GM19238 (cell line): Measurements from ENCODE around the gene HSD17B2.
"Not testable (repeated sequence)": the region's sequence is repeated elsewhere in the genome, so short reads cannot be mapped to it uniquely, and the experiment has no call there.

ENCODE experiments used
- DNase-seq: peaks from one replicate; pipeline ENCODE4 v3.0.0; 2011; ENCODE audit warnings: low spot score; ENCODE audit not compliant: insufficient read length

The HSD17B2 gene

DNA sequence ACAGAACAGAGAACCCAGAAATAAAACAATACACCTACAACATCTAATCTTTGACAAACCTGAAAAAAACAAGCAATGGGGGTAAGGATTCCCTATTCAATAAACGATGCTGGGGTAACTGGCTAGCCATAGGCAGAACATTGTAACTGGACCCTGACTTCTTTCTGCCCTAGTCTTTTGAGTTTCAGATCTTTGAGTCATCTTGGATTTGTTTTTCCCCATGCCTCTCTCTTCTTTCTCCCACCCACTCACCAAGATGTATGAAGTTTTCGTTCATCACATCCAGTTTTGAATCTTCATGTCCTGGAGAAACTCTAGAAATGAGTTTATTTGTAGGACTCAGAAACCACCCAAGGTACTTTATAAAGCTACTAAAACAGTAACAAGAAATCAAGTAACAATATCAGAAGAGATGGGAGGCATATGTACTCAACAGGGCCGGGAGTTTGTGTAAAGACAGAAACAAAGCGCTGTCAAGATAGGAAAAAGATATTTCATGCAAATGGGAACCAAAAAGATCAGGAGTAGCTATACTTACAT lies 39.0 kb downstream of the HSD17B2 start:
- no peak for DNase-seq

DNA sequence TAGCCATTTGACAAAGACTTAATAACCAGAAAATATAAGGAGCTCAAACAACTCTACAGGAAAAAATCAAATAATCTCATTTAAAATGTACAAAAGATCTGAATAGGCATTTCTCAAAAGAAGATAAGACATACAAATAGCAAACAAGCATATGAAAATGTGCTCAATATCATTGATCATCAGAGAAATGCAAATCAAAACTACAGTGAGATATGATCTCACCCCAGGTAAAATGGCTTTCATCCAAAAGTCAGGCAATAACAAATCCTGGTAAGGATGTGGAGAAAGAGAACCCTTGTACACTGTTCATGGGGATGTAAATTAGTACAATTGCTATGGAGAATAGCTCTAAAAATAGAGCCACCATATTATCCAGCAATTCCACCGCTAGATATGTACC lies 43.1 kb downstream of the HSD17B2 start:
- no peak for DNase-seq

DNA sequence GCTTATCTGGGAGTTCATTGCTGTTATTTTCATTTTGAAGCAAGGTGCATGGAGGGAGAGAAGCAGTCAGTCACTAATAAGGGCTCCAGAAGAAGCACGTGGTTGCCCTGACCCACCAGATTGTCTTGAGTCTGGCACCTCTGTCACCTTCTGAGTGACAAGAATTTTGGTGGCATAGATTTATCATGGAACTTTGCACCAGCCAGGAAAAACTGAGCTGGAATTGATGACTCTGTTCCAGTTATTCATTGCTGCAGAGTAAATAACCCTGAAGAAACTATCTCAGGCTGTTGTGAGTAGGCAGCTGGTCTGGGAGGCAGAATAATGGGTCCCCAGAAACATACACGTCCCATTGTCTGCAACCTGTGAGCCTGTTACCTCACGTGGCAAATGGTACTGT lies 44.8 kb downstream of the HSD17B2 start:
- no peak for DNase-seq

DNA sequence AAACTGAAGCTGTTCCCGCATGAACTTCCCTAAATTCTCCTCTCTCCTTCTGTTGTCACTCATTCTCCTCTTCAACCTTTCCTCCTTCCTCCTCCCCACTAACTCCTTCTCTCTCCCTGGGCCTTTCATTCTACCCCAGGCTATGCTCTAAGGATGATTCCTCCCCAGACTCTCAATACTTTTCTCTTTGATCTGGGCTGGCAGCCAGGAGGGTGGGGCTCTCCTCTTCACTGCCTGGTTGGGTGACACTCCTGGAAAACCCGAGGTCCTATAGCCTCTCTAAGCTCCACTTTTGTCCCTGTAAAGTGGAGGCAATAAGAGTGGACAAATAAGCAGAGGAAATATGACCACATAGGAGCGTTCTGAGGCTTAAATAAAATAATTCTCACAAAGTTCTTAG lies 46.2 kb downstream of the HSD17B2 start:
- no peak for DNase-seq

DNA sequence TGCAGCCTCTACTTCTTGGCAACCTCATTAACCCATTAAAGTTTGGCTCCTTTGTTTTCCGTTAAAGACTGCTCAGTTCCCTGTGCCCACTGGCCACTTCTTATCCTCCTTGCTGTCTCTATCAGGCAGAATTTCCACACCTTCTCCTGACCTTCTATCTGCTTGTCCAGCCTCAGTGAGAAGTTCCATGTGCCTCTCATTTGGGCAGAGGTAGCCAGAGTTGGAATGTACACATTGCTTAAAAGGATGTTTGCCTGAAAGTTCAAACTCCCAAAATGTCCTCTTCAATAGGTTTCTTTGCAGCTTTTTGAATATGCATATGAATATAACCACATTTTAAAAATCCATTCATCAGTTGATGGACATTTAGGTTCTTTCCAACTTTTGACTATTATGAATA lies 47.0 kb downstream of the HSD17B2 start:
- no peak for DNase-seq

DNA sequence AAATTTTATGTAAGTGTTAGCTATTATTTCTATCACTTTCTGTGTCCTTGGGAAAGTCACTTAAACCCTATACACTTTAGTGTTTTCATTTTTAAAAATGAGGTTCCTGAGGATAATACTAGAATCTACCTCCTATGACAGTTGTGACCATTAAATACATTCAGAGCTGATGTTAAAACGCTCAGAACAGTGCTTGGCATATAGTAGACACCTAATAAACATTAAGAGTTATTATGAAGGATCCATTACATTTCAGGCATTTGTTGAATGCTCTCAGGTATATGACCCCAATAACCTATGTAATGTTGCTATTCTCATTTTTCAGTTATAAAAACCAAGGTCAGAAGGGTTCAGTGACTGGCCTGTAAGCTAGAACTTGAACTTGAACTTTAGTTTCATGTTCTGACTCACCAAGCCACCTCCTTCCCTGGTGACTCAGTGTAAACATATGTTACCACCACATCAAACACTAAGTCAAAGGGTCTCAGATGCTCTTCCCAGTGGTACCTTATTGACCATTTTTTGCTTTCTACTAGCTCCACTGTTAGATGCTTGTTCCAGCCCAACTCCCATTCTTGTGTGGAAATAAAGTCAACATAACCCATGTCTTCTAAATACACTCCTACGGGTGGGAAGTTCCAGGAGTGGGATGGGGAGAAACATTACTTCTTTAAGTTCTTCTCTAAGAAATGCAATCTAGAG lies 47.6 kb downstream of the HSD17B2 start:
- DNase-seq = no peak

DNA sequence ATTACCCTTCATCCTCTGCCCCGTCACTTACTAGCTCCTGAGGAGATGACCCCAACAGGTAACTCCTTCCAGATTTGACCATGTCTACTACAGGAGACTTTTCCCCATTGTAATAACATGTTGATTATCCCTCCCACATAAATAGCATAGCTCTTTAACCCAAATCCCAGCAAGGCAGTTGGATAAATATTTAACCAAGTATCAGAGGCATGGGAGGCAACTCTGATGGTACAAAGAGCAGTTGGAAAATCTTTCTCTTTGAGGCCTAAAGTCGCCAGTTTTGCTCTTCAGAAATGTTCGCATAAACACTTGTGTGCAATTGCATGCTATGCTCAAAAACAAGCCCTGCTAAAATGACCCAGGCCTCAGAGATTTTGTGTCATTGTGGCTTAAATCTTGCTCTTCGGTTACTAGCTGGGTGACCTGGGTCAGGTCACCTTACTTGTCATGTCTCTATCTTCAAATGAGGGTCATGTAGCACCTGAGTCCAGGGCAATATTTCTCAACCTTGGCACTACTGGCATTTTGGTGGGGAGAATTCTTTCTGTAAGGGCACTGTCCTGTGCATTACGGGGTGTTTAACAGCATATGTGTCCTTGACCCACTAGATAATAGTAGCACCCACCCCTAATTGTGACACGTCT lies 48.8 kb downstream of the HSD17B2 start:
- DNase-seq = no peak

DNA sequence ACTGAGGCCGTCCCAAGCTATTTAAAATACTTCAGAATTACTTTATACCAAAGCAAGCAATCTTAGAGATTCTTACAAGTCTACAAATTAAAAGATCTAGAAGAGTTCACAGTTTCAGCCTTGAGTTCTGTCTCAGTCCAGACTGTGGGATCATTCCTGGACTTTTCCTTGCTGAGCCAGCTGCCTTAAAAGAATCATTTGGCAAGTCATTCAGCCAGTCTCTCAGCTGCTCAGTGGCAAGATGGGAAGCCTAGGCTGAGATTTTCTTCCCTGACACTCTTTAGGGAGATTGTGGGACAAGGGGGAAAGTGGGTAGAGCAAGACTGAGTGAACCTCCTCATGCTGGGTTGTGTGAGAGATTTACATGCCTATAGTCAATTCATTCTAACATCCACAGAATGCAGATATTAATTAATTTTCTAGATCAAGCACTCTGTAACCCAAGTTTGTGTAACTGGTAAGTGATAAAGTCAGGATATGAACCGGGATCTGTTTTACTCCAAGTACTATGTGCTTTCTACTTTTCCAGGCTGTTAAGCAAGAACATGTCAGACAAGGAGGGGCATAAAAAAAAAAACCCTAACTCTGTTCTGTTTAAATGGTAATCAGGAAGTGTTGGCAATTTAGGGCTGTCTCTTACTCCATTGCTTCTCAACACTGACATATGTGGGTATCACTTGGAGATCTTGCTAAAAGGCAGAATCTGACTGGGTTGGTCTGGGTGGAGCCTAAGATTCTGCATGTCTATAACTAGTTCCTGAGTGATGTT lies 50.1 kb downstream of the HSD17B2 start:
- DNase-seq = no peak

DNA sequence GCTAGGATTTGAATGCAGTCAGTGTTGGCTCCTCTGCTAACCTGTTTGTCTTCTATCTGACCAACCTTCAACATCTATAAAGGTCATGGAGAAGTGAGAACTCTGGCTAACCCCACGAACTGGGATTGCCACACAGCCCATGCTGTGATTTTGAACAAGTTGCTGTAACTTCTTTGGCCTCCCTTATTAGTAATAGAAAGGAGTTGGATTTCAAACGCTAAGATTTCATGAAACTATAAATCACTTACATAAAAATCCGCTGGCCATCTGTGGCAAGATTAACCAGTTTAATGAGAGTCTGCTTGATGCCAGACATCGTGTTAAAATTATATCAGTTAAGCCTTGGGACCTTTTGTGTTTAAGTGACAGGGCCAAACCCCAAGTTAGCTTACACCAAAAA lies 53.4 kb downstream of the HSD17B2 start:
- no peak for DNase-seq

DNA sequence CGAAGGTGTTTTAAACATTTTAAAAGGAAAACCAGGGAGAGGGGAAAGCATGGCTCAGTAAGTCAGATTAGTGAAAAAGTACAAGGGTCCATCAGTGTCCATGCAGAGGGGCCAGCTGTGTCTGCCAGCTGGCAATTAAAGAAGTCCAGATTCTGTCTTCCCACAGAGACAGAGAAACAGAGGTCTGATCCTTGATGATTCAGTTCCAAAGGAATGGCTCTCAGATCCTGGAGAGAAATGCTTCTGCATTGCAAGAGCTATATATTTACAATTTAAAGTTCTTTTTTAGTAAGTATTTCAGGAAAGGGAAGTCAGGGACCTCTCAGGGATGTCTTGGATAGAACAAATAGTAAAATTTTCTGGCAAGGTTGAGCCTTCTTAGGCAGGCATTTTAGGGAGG lies 56.2 kb downstream of the HSD17B2 start:
- no peak for DNase-seq

DNA sequence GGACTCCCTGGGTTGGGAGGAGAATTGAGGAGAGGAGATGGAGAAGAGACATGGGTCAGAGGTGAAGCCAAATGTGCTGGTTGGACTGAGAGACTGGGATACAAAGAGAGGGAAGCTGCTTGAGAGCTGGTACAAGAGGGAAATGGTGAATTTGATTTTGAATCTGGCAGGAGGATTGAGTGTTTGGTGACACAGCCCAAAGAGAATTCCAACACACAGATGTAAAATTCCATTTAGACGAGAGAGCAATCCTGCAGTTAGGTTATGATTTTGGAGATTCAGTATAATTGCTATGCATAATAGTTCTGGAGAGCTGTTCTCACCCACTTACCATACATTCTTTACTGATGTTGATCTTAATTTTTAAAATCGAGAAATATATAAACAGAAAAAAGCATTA lies 57.7 kb downstream of the HSD17B2 start:
- DNase-seq = no peak

DNA sequence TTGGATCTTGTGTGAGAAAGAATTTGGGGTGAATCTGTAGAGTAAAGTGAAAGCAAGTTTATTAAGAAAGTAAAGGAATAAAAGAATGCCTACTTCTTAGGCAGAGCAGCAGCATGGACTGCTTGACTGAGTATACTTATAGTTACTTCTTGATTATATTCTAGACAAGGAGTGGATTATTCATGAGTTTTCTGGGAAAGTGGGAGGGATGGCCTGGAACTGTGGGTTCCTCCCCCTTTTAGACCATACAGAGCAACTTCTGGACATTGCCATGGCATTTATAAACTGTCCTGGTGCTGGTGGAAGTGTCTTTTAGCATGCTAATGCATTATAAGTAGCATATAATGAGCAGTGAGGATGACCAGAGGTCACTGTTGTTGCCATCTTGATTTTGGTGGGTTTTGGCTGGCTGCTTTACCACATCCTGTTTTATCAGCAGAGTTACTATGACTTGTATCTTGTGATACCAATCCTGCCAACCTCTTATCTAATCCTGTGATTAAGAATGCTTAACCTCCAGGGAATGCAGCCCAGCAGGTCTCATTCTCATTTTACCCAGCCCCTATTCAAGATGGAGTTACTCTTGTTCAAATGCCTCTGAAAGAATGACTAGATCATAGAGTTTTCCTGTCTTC lies 58.7 kb downstream of the HSD17B2 start:
- no peak for DNase-seq

DNA sequence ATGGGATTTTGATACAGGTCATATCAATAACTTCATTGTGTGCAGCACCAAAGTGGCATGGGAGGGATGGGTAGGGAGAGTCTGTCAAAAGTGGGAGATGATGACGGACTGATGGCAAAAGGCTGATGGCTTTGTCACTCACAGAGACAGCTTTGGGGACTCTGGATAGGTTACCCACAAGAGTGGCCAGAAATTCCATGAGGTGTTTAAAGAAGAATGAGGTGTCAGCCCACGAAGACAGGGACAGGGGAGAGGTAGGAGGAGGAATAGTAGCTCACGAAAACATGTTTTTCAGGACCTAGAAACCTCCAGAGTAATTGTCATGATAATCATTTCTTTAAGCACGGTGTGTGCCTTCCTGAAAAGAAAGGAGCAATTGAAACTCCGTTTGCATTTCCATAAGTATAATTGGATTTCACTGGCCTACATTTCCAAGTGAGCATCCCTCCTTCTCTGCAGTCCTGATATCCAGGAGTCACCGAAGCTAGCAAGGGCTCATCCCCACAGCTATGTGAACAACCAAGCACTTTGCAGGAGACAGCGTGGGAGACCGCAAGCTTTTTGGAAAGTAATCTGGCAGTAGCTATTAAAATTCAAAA lies 60.0 kb downstream of the HSD17B2 start:
- DNase-seq = no peak

DNA sequence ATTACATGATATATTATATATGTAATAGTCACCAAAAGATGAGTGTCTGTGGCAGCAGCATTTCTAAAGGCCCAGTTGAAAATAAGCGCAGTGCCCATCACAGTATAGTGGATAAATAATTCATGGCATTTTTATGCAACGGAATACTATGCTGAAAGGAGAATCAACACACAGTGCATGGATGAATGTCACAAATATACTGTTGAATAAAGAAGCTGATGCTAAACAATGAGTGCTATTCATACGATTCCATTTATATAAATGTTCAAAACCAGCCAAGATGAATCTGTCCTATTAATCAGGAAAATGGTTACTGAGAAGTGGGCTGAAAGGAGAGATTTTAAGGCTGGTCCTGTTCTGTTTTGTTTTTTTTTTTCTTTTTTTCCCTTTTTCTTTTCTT lies 61.6 kb downstream of the HSD17B2 start:
- no peak for DNase-seq

DNA sequence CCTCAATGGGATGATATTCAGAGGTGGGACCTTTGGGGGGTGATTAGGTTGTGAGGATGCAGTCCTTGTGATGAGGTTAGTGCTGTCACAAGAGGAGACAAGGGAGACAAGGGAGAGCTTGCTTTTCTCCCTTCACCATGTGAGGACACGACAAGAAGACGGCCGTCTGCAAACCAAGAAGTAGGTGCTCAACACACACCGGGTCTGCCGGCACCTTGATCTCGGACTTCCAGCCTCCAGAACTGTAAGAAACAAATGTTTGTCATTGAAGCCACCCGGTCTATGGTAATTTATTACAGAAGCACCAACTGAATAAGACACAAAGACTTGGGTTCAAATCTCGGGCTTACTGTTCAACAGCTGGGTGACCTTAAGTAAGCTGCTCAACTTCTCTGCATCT lies 70.1 kb downstream of the HSD17B2 start:
- DNase-seq = no peak

DNA sequence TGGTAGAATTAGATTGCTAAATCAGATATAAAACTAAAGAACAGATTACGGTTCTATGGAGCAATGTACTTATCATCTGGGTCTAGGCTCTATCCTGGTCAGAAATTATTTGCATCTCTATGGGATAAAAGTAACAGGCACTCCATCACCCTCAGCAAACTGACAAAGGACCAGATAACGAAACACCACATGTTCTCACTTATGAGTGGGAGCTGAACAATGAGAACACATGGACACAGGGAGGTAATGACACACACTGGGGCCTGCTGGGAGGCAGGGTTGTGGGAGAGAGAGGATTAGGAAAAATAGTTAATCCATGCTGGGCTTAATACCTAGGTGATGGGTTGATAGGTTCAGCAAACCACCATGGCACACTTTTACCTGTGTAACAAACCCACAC lies 73.0 kb downstream of the HSD17B2 start:
- no peak for DNase-seq

DNA sequence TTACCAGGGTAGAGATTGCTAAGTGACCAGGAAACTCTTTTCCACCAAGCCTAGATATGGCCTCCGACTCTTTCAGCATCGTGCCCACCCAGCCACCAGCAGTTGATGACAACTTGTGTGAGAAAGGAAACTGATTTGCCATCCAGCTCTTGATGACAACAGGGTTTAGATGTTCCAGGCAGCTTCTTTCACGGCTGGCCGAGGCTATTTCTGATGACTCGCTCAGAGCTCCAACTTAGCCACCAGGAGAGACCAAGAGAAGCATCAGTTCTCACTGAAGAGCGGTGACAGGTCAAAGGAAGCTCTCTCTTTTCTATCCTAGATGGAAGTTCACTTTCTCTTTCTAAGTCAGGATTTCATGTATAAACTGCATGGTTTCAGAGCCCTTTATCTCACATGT lies 73.7 kb downstream of the HSD17B2 start:
- DNase-seq = no peak

DNA sequence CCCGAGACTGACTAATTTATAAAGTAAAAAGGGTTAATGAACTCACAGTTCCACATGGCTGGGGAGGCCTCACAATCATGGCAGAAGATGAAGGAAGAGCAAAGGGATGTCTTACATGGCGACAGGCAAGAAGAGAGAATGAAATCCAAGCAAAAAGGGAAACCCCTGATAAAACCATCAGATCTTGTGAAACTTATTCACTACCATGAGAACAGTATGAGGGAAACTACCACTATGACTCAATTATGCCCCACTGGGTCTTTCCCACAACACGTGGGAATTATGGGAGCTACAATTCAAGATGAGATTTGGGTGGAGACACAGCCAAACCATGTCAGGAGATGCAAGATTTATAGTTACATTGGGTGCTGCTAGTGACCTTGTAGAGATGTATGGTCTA lies 74.2 kb downstream of the HSD17B2 start:
- not testable (repeated sequence) for DNase-seq

DNA sequence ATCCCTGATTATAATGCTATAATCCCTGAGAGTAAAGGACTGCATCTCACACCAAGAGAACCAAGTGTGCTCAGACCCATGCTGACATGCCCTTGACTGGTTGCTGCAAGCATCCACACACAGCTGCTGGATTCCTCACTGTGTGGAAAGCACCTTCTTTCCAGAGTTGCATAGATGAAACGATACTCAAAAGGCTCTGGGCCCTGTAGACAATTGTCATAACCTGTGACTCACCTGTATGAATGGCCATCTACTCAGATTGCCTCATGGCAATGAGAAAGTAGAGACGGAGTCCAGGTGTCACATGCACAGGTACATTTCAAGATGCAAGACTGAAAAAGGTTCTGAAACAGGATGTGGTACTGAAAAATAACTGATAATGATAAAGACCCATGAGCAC lies 76.9 kb downstream of the HSD17B2 start:
- no peak for DNase-seq

DNA sequence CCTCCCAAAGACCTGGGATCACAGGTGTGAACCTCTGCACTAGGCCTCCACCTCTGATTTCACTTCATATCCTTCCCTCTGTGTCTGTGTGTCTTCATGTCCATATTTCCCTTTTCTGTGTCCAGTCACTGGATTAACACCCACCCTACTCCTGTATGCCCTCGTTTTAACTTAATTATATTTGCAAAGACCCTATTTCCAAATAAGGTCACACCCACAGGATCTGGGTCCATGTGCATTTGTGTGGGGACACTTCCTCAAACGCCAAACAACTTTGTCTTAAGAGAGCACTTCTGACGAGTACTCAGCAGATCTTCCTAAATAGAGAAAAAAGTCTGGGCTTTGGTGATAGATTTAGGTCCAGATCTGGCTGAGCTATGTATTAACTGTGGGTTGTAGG lies 78.7 kb downstream of the HSD17B2 start:
- DNase-seq = no peak

DNA sequence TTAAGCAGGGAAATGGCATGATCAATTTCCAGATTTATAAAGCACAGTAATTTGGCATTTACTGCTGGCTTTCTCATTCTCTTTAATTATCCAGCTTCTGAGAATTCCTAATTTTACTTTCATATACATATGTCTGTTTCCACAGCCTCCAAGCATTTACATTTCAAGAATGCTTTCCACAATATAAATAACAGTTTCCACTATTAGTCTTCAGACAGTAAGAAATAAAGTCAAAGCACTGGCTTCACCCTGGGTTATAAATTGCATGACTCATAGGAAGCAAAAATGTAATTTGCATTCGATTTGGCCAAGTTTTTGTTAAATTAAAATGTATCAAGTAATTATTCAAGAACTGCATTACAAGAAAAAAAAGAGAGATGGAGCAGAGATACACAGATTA lies 81.5 kb downstream of the HSD17B2 start:
- no peak for DNase-seq

DNA sequence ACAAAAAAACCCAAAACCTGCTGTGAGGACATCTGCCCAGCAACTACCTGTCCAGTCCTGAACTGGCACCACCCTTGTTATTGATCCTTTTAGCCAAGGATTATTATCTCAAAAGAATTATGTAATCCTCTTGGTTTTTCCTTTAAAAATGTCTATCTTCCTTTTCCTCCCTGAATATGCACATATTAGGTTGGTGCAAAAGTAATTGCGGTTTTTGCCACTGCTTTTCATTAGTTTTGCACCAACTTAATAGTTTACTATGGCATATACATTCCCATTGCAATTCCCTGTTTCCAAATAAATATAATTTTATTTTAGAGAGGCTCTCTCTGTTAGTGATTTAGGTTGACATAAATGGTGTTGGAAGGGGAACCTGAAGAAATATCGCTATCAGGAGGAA lies 83.7 kb downstream of the HSD17B2 start:
- DNase-seq = no peak
